ENCODE measurements around the gene SCN1B.
"Not testable (repeated sequence)": the region's sequence is repeated elsewhere in the genome, so short reads cannot be mapped to it uniquely, and the experiment has no call there.

The SCN1B gene

DNA sequence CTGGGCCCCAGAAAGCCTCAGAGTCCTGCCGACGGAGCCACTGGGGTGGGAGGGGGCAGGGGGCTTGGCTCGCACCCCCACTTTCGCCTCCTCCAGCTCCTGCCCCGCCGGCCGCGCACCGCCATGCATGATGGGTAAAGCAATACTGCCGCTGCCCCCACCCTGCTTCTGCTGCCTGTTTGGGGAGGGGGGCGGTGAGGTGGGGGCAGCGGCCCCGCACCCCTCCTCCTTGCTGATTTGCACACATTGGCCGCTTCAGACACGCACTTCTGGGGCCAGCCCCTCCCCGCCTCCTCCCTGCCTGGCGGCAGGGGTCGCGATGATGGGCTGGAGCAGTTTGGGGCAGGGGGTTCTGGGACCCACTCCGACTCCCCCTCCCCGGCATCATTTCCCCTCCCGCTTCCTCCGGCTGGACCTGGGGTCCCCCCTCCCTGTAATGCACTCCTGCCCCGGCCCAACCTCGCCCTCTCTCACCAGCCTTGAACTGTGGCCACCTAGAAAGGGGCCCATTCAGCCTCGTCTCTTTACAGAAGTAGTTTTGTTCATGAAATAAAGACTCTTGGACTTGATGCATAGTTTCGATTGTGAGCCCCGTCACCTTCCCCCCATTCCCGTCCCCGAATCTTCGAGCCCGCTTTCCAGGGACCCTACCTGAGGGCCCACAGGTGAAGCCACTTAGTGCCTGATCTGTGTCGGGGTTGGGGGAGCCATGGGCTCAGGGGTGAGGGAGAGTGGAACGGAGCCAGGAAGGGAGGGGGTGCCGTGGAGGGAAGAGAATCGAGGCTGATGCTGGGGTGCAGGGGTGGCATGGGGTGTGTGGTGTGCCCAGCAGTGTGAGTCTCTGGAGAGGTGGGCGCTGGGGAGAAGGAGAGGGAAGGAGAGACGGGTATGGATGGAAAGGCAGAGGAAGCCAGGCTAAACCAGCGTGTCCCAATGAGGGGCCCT is 9.9 kb downstream of the SCN1B start:
- no peak for DNase-seq

GRCh38 chr19:35040826-35041547 is 10.7 kb downstream of the SCN1B start:
- DNase-seq = peak; percentile 40

DNA sequence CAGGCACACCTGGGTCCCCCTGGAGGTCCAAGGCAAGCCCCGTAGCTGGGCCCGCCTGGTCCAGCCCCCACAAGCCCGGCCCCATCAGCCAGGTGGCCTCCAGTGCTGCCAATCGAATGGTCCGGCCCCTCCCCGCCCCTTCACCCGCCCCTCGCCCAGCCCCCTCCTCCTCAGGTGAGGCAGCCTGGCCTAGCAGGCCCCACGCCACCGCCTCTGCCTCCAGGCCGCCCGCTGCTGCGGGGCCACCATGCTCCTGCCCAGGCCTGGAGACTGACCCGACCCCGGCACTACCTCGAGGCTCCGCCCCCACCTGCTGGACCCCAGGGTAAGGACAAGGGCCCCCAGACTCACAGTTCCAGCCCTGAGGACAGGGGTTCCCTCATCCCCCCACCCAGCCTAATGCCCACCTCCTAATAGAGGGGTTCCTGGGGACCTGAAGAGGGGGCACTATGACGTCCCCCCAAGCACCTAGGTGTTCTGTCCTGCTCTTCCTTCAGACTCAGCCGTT is 11.3 kb downstream of the SCN1B start, which contains the start of gene HPN:
Gene HPN (plus strand): TSS at position 174 of the 508 bp plus-strand sequence. CDS start 786 bp downstream, outside the sequence.
- no peak for DNase-seq

DNA sequence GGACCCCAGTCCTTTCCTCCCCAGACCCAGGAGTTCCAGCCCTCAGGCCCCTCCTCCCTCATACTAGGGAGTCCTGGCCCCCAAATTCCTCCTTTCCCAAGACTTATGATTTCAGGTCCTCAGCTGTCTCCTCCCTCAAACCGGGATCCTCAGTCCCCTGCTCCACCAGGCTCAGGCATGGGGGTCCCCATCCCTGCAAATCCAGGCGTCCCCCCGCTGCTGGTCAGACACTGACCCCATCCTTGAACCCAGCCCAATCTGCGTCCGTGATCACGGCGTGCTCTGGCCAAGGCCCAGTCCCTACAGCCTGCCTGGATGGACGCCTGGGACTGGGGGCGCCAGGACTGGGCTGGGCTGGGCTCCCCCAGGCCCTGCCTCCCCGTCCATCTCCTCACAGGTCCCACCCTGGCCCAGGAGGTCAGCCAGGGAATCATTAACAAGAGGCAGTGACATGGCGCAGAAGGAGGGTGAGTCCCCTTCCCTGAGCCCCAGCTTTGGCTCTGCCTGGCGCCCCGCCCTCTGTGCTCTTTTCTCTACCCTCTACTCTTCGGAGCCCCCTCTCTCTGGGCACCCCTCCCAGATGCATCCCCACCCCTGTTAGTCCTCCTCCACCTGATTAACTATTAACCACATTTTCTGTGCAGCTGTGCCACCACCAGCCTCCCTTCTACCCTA is 11.9 kb downstream of the SCN1B start:
- no peak for DNase-seq

DNA sequence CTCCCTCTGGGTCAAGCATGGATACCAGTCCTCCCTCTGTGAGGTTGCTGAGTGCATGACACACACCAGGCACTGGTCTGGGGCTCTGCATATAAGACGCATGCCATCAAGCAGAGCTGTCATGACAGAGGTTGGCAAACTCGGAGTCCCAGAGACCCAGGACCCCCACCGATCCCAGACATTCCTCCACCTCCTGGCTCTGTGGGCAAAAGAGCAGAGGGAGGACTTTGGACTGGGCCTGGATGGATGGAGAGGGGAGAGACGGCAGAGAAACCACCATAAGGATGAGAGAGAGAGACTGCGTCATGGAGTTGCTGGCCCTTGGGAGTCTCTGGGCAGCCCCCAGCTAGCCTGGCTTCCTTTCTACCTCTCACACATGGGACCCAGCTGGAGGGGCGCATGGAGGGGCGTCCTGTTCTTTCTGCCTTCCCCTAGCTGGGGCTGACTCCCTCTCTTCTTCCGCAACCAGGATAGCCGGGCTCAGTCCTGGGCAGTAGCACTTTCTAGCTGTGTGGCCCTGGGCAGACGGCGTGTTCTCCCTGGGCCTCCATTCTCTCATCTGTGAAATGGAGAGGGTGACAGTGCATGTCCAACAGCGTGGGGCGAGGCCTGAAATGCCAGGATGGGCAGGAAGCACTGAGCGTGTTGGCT is 12.8 kb downstream of the SCN1B start:
- DNase-seq = no peak

DNA sequence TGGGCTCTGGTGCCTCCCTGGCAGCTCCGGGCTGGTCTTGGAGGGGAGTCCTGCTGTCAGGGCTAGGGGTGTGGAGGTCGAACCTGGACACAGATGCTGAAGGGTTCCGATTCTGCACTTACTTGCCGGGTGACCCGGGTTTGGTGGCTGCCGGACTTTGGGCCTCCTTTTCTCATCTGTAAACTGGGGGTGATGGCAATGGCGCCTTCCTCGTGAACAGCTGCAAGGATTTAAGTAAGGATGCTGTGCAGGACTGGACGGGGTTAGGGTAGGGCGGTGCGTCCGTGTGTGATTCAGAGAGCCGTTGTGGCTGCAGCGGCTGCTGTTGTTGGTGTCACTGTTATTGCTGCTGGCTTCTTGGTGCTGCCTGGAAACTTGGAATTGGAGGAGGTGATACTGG is 13.6 kb downstream of the SCN1B start:
- no peak for DNase-seq

DNA sequence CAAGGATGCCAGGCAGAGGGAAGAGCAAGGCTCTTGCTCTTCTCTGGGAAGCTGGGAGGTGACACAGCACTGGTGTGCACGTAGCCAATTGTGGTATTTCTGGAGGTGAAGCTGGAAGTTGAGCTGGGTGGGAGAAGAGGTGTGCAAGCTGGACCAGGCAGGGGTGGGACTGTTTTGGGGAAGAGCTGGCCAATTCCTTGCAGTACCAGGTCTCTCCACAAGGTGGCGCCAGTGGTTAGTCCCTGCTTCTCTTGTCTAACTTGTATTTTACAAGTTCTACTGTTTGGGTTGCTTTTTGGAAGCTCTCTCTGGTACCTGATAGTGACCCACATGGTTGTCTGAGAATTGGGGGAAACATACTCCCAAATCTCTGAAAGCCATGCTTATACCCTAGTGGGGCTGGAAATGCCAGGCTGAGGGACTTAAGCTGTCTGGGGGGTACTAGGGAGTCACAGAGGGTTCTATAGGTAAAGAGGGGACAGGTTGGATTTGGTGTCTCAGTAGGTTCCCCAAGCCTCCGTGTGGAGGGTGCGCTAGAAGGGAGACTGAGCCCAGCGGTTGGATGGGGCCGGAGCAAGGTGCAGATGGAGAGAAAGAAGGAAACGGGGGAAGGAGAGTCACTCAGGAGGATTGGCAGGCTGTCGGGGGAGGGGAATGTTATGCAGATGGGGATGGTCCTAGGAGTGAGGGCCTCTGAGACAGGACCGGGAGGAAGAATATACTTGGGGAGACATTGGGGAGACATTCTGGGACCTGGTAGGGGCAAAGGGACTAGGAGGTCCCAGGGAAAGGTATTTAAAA is 14.2 kb downstream of the SCN1B start:
- peak; percentile 58 for DNase-seq

- DNase-seq = peak; percentile 48
Observed at GRCh38 chr19:35045667-35046300, 15.5 kb downstream of the SCN1B start.

DNA sequence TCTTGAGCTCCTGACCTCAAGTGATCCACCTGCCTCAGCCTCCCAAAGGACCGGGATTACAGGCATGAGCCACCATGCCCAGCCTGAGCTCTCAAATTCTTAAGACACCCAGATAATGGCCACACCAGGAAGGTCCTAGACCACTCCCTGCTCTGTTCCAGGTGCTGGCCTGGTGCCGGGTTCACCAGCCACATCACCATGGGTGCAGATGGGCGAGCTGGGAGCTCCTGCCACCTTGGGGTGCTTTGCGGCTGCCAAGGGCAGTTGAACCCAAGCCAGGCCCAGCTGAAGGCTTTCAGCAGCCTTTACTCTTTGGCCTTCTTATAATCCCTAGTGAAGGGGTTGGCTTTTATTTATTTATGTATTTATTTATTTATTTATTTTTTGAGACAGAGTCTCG is 16.2 kb downstream of the SCN1B start:
- no peak for DNase-seq

- no peak for DNase-seq
Observed at GRCh38 chr19:35048911-35049411, 18.7 kb downstream of the SCN1B start.

DNA sequence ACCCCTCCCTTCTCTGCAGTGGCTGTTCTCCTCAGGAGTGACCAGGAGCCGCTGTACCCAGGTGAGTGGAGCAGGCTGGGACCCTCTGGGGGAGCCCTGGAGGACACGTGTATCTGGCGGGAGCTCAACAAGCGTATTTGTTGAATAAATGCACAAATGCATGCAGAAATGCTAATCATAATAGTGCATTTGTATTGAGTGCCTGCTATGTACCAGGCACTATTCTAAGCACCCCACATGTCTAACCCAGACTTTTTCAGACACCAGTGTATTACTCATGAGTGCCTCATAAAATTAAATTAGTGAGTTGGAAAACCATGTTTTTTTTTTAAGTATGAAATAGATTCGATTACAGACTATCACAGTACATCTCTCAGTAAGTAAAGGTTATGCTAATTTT is 19.2 kb downstream of the SCN1B start:
- DNase-seq = no peak

DNA sequence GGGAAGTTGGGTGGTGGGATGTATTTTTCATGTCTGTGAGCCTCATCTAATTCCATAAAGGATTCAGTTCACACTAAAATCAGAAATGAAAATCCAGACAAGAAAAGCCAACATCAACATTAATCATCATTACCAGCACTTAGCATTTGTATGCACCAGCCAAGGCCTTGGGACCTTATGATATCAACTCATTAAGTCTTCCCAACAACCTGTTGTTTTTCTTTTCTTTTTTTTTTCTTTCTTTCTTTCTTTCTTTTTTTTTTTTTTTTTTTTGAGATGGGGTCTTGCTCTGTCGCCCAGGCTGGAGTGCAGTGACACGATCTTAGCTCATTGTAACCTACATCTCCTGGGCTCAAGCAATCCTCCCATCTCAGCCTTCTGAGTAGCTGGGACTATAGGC is 20.4 kb downstream of the SCN1B start:
- DNase-seq = not testable (repeated sequence)

DNA sequence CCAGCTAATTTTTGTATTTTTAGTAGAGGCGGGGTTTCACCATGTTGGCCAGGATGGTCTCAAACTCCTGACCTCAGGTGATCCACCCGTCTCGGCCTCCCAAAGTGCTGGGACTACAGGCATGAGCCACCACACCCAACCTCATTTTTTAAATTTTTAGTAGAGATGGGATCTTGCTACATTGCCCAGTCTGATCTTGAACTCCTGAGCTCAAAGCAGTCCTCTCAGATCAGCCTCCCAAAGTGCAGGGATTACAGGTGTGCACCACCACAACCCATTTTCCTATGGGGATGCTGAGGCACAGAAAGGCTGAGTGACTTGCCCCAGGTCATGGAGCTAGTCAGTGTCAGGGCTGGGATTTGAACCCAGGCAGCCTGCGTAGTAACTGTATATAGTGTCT is 21.0 kb downstream of the SCN1B start:
- not testable (repeated sequence) for DNase-seq

DNA sequence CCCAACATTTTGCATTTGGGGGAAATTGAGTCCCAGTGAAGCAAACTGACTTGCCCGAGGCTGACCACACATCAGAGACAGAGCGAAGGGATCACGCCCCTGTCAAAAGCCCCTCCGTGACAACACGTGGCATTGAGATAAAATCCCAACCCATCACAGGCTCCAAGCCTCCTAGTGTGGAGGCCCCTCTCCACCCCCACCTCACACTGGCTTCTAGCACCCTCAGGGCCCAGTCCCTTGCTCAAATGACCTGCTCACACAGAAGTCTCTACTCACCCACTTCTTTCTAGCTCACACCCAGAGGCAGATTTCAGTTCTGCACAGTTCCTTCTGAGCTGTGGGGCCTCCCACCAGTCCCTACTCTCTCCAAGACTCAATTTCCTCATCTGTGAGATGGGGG is 21.5 kb downstream of the SCN1B start:
- no peak for DNase-seq

GRCh38 chr19:35052599-35053190 is 22.4 kb downstream of the SCN1B start:
- no peak for DNase-seq

- DNase-seq = no peak
Observed at GRCh38 chr19:35053667-35054293, 23.5 kb downstream of the SCN1B start.

- no peak for DNase-seq
Observed at GRCh38 chr19:35054626-35055025, 24.4 kb downstream of the SCN1B start.

DNA sequence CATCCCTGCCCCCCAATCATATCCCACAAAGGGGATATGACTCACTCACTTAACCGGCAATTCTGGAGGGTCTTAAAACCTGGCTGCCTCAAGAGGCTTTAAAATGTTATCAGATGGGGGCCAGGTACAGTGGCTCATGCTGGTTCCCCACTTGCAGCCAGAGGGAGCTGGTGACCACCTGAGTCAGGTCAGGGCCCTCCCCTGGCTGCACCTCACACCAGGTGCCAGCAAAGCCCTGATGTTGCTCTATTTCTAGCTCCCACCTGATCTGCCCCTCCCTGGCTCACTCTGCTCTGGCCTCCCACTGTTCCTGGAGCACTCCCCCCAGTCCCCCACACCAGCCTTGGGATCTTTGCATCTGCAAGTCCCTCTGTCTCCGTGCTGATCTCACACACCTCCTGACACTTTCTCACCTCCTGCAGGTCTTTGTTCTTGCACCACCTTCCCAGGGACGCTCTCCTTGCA is 25.5 kb downstream of the SCN1B start:
- DNase-seq = no peak

DNA sequence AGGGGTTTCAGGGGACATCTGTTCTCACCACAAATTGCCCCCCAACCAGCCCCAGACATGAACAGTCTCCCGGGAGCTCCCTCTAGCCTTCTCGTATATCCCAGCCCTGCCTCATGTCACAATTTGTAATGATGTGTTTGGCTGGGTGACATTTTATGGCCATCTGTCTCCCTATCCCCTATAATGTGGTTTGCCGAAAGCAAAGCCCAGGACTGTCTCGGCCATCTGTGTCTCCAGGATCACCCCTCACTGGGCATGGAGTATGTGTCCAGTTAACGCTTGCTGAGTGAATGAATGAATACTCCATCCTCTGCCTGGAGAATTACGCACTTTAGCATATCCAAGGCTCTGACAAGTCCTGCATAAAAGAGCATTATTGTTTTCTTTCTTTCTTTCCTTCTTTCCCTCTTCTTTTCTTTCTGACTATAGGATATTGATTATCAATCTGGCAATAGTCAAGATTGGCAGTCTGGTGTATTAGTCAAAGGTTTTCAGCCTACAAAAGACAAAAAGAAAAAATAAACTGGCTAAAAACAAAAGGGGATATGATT is 26.3 kb downstream of the SCN1B start:
- DNase-seq = no peak

GRCh38 chr19:35058370-35058769 is 28.1 kb downstream of the SCN1B start:
- no peak for DNase-seq

Data from activated naive CD4-positive, alpha-beta T cell treated with anti-CD3 and anti-CD28 coated beads, Interleukin-2, amount 50 U/mL, for 16 hours (primary cell).